Spleen (tissue), 7 donors: ENCODE results near the gene CACNA1D.

Source experiments
- CTCF ChIP-seq, 11 experiments: fragments of 200-600 bp in 7 of 11; fragments of 450-650 bp in 4 of 11; sonication (generic) in 4 of 11; IDR thresholded peaks in 8 of 11; conservative IDR thresholded peaks in 3 of 11; 1 replicate in 7 of 11; 2 replicates in 4 of 11; pipeline versions ENCODE4 v1.4.0 to v1.8.0; 2016 to 2021; ENCODE audit warnings: antibody characterized with exemption in 11 of 11, inconsistent platforms in 4 of 11, mild to moderate bottlenecking in 1 of 11
- POLR2AphosphoS5 ChIP-seq, 3 donors: sonication (generic); formaldehyde crosslinking; IDR thresholded peaks; one replicate each; pipeline ENCODE4 v1.5.1; 2017; ENCODE audit warnings: antibody characterized with exemption in 3 of 3
- donor health status: DM: no; HTN: no; CAD: no; lungs with moderate emphysema.
- donor health status: DM: no; HTN: no; CAD: no.
- donor health status: DM: no; HTN: no; CAD: no.

GRCh38 chr3:53694666-53695323, 200.4 kb downstream of the CACNA1D start:
- no peak for TF ChIP-seq POLR2AphosphoS5 (IDR thresholded peaks at IDR 0.05)
- no peak for TF ChIP-seq CTCF (IDR thresholded peaks at IDR 0.05 in 8 of 11, conservative IDR thresholded peaks at IDR 0.05 in 3 of 11)
